ENCODE results near the gene SPAG5. TPM values are rescaled to one million over a fixed set of nuclear protein-coding genes. Genes with fewer than 3 reads are reported as not detected.

Gene SPAG5
- total RNA-seq, 2 experiments from 2014 or later: 142 to 165 TPM

DNA sequence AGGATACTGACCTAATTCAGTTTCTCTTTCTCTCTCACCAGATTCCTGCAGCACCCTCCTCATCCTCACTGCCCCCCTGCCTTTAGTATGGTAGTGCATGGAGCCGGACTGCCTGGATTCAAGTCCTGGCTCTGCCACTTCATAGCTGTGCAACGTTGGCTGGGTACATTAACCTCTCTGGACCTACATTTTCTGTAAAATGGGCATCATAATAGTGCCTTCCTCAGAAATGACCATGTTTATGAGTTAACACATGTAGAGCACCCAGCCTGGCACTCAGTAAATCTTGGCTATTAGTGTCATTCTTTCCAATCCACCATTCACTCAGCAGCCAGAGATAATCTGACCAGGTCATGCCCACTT is 53.7 kb downstream of the SPAG5 start:
- ATAC-seq (no peak), DNase-seq (no peak)
- intact Hi-C loops (cut with DNase I, micrococcal nuclease): no loop called here
- CTCF ChIA-PET: interaction anchor here (0.6 to 0.7 kb wide), 3 partner anchors 30 to 102 kb away, joined by 3 to 4 read pairs (median 3); no protein-coding TSS in a partner anchor
- peaks cover 28% of the 10 kb centered on the region for H3K4me1 Mint-ChIP-seq
- POLR2A ChIA-PET: no interaction called here
- H3K4me3 Mint-ChIP-seq: no peak overlapping the region
- H3K27ac Mint-ChIP-seq: no peak overlapping the region
- H3K9me3 Mint-ChIP-seq (ENCODE audit: low read depth): no peaks in the 10 kb centered on the region
- no peaks in the 10 kb centered on the region for H3K27me3 Mint-ChIP-seq
- peaks cover 6% of the 10 kb centered on the region for H3K36me3 Mint-ChIP-seq (ENCODE audit: low read depth)

DNA sequence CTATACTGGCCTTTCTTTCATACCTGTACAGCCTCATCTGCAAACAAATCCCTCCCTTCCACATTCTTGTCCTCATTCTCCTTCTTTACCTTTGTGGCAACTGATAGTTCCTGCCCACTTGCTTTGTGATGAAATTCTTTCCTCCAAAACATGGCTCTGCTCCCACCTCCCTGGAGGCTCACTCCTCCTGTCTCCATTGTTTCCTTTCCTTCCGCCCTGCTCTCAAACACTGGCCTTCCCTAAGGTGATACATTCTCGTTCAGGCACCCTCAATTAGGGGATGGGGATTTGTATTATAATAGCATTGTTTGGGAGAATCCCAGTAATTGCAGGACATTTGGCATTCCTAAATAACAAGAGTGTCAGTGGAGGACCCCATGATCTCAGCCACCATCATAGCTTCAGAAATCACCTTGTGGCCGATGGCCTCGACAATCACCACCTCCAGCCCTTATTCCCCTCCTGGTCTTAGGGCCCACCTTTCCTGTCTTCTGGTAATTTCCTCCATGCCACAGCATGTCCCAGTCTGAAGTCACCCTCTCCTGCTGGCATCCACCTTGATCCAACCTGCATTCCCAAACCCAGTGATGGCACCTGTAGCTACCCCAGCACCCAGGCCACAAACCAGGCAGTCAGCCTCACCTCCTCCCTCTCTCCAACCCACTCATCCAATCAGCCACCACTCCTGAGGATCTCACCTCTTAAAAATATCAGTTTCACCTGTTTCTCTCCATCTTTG is 54.3 kb downstream of the SPAG5 start:
- H3K4me1 Mint-ChIP-seq: peaks cover 22% of the 10 kb centered on the region
- CTCF ChIA-PET: interaction anchor here (0.7 kb wide), 2 partner anchors 31 to 102 kb away, joined by 3 to 4 read pairs; no protein-coding TSS in a partner anchor
- POLR2A ChIA-PET: no interaction called here

GRCh38 chr17:28541439-28541838 is 57.4 kb downstream of the SPAG5 start:
- Mint-ChIP-seq H3K27ac (no peak overlapping the region), H3K9me3 (ENCODE audit: low read depth) (no peaks in the 10 kb centered on the region), H3K36me3 (ENCODE audit: low read depth) (no peaks in the 10 kb centered on the region), H3K4me3 (no peak overlapping the region), H3K27me3 (no peaks in the 10 kb centered on the region), H3K4me1 (no peaks in the 10 kb centered on the region)
- DNase-seq (no peak), ATAC-seq (no peak)
- CTCF ChIA-PET: interaction anchor here (0.6 to 1.7 kb wide), 7 partner anchors 9 to 142 kb away, joined by 3 to 9 read pairs (median 3); partner anchors contain the start of gene PIGS
- intact Hi-C loops (cut with DNase I, micrococcal nuclease): no loop called here
- POLR2A ChIA-PET: no interaction called here

More for the DNA sequence above, 54.3 kb downstream of the SPAG5 start:
- intact Hi-C loops (cut with DNase I, micrococcal nuclease): no loop called here
- Mint-ChIP-seq H3K27ac (no peak overlapping the region), H3K27me3 (no peaks in the 10 kb centered on the region), H3K9me3 (ENCODE audit: low read depth) (no peaks in the 10 kb centered on the region), H3K36me3 (ENCODE audit: low read depth) (peaks cover 6% of the 10 kb centered on the region), H3K4me3 (no peak overlapping the region)
- ATAC-seq: no peak
- no peak for DNase-seq

GRCh38 chr17:28540231-28540630 is 58.6 kb downstream of the SPAG5 start:
- ATAC-seq (no peak), DNase-seq (no peak)
- no peaks in the 10 kb centered on the region for H3K27me3 Mint-ChIP-seq
- H3K4me1 Mint-ChIP-seq: no peaks in the 10 kb centered on the region
- ChIA-PET CTCF (interaction anchor here (0.6 to 2.0 kb wide), 7 partner anchors 8 to 288 kb away, joined by 3 to 9 read pairs (median 4); no protein-coding TSS in a partner anchor), POLR2A (no interaction called here)
- no peak overlapping the region for H3K4me3 Mint-ChIP-seq
- H3K9me3 Mint-ChIP-seq (ENCODE audit: low read depth): no peaks in the 10 kb centered on the region
- intact Hi-C loops (cut with DNase I, micrococcal nuclease): loop anchor here (1.0 kb wide), 1 partner anchor 46 kb away; no protein-coding TSS in a partner anchor
- no peaks in the 10 kb centered on the region for H3K36me3 Mint-ChIP-seq (ENCODE audit: low read depth)
- H3K27ac Mint-ChIP-seq: no peak overlapping the region

- Mint-ChIP-seq H3K36me3 (ENCODE audit: low read depth) (no peaks in the 10 kb centered on the region), H3K27ac (no peak overlapping the region)
- intact Hi-C loops (cut with DNase I, micrococcal nuclease): no loop called here
Measured at GRCh38 chr17:28538296-28538895, 60.4 kb downstream of the SPAG5 start.

DNA sequence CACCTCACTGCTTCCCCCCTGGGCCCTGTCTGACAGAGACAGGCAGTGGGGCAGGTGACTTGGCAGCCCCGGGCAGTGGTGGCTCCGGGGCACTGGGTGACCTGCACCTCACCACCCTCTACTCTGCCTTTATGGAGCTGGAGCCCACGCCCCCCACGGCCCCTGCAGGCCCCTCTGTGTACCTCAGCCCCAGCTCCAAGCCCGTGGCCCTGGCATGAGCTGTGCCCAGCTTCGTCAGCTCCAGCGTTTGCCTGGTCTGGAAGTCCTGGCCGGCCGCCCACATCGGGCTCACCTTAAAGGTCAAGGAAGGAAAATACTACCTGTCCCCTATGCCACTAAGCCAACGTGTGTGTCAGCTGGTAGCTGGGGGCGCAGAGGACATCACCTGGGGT is 61.6 kb downstream of the SPAG5 start:
- Mint-ChIP-seq H3K36me3 (ENCODE audit: low read depth) (no peaks in the 10 kb centered on the region), H3K4me3 (no peak overlapping the region), H3K27ac (no peak overlapping the region), H3K9me3 (ENCODE audit: low read depth) (no peaks in the 10 kb centered on the region), H3K4me1 (no peaks in the 10 kb centered on the region), H3K27me3 (no peaks in the 10 kb centered on the region)
- DNase-seq (no peak), ATAC-seq (no peak)
- CTCF ChIA-PET: interaction anchor here (0.6 to 1.6 kb wide), 6 partner anchors 9 to 192 kb away, joined by 3 to 6 read pairs (median 4); no protein-coding TSS in a partner anchor
- intact Hi-C loops (cut with DNase I, micrococcal nuclease): no loop called here
- POLR2A ChIA-PET: no interaction called here

More at GRCh38 chr17:28538296-28538895, 60.4 kb downstream of the SPAG5 start:
- H3K4me1 Mint-ChIP-seq: no peaks in the 10 kb centered on the region
- ChIA-PET CTCF (interaction anchor here (1.3 kb wide), 1 partner anchor 9 kb away, joined by 3 read pairs; no protein-coding TSS in a partner anchor), POLR2A (no interaction called here)
- no peaks in the 10 kb centered on the region for H3K9me3 Mint-ChIP-seq (ENCODE audit: low read depth)
- no peak overlapping the region for H3K4me3 Mint-ChIP-seq
- H3K27me3 Mint-ChIP-seq: no peaks in the 10 kb centered on the region
- ATAC-seq (no peak), DNase-seq (no peak)

DNA sequence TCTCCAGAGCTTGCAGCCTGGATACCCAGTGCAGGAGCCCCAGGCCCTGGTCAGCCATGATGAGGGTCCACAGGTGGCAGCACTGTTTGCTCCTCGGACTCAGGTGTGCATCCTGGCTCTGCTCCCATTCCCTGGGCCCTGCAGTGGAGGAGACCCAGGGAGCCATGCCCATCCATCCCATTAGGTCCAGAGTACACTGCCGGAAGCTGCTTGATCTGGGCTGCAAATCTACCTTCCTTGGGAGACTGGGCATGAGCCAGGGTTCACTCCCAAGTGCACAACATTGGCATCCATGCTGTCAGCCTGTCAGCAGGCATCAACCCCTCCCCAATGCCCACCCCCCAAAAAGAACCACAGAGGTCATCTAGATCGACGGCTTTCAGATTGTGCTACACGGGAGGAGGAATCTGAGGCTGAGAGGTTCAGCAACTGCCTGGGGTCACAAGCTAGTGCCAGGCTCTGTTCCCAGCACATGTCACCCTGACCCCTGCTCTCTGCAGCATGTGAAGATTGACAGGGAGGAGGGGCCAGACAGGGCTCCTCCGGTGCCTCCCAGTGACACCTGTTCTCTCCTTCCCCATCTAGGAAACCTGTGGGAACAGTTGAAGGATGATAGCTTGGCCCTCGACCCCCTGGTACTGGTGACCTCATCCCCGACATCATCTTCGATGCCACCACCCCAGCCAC is 62.1 kb downstream of the SPAG5 start:
- Mint-ChIP-seq H3K4me3 (no peak overlapping the region), H3K4me1 (no peaks in the 10 kb centered on the region), H3K36me3 (ENCODE audit: low read depth) (no peaks in the 10 kb centered on the region), H3K9me3 (ENCODE audit: low read depth) (no peaks in the 10 kb centered on the region), H3K27ac (no peak overlapping the region), H3K27me3 (no peaks in the 10 kb centered on the region)
- intact Hi-C loops (cut with DNase I, micrococcal nuclease): no loop called here
- ChIA-PET CTCF (interaction anchor here (0.6 to 1.6 kb wide), 8 partner anchors 9 to 191 kb away, joined by 3 to 6 read pairs (median 3); no protein-coding TSS in a partner anchor), POLR2A (no interaction called here)
- DNase-seq (no peak), ATAC-seq (no peak)

GRCh38 chr17:28534740-28535375 is 64.0 kb downstream of the SPAG5 start:
- Mint-ChIP-seq H3K27ac (no peak overlapping the region), H3K4me3 (no peak overlapping the region), H3K4me1 (no peaks in the 10 kb centered on the region), H3K27me3 (no peaks in the 10 kb centered on the region), H3K36me3 (ENCODE audit: low read depth) (no peaks in the 10 kb centered on the region), H3K9me3 (ENCODE audit: low read depth) (no peaks in the 10 kb centered on the region)
- CTCF ChIA-PET: interaction anchor here (1.0 to 1.4 kb wide), 3 partner anchors 16 to 39 kb away, joined by 3 read pairs; no protein-coding TSS in a partner anchor
- no peak for ATAC-seq
- POLR2A ChIA-PET: no interaction called here
- no peak for DNase-seq
- intact Hi-C loops (cut with DNase I, micrococcal nuclease): no loop called here

- Mint-ChIP-seq H3K4me1 (no peaks in the 10 kb centered on the region), H3K4me3 (no peak overlapping the region), H3K27me3 (no peaks in the 10 kb centered on the region), H3K27ac (no peak overlapping the region), H3K36me3 (ENCODE audit: low read depth) (no peaks in the 10 kb centered on the region), H3K9me3 (ENCODE audit: low read depth) (no peaks in the 10 kb centered on the region)
- CTCF ChIA-PET: no interaction called here
- DNase-seq (no peak), ATAC-seq (no peak)
- intact Hi-C loops (cut with DNase I, micrococcal nuclease): no loop called here
- POLR2A ChIA-PET: no interaction called here
Measured at GRCh38 chr17:28533091-28533807, 65.6 kb downstream of the SPAG5 start.

- Mint-ChIP-seq H3K4me3 (no peak overlapping the region), H3K27ac (no peak overlapping the region), H3K27me3 (no peaks in the 10 kb centered on the region), H3K9me3 (ENCODE audit: low read depth) (no peaks in the 10 kb centered on the region), H3K36me3 (ENCODE audit: low read depth) (no peaks in the 10 kb centered on the region), H3K4me1 (no peaks in the 10 kb centered on the region)
- intact Hi-C loops (cut with DNase I, micrococcal nuclease): no loop called here
- ChIA-PET POLR2A (no interaction called here), CTCF (interaction anchor here (0.6 to 1.0 kb wide), 2 partner anchors 19 to 150 kb away, joined by 3 to 4 read pairs; no protein-coding TSS in a partner anchor)
- ATAC-seq: no peak
- no peak for DNase-seq
Measured at GRCh38 chr17:28532050-28532960, 66.5 kb downstream of the SPAG5 start.
